RWPE2 (cell line): ENCODE measurements around the gene CRADD.

Experiments used
- ATAC-seq: fragments of 200-7000 bp; cut with Tn5 transposase; 3 replicates; pipeline ENCODE4 v1.9.1; 2021; ENCODE audit warnings: low read depth
- DNase-seq: peaks from one replicate; pipeline ENCODE4 v3.0.0-alpha.2; 2020; ENCODE audit warnings: low spot score
- H3K27ac ChIP-seq: fragments of 450-650 bp; 2 replicates; pipeline ENCODE4 v1.5.1; 2017; ENCODE audit warnings: mild to moderate bottlenecking; ENCODE audit not compliant: poor library complexity, severe bottlenecking
- H3K27me3 ChIP-seq: fragments of 250-450 bp; sonication (Bioruptor Pico); 2 replicates; pipeline ENCODE4 v1.5.1; 2021; ENCODE audit warnings: mild to moderate bottlenecking, moderate library complexity; ENCODE audit not compliant: insufficient read depth, poor library complexity, severe bottlenecking
- H3K36me3 ChIP-seq: fragments of 250-450 bp; sonication (Bioruptor Pico); 2 replicates; pipeline ENCODE4 v1.5.1; 2020; ENCODE audit warnings: low read depth, mild to moderate bottlenecking, moderate library complexity
- H3K4me1 ChIP-seq: fragments of 250-450 bp; sonication (Bioruptor Pico); 2 replicates; pipeline ENCODE4 v1.5.1; 2021; ENCODE audit warnings: mild to moderate bottlenecking, moderate library complexity; ENCODE audit not compliant: insufficient read depth, poor library complexity, severe bottlenecking
- H3K4me3 ChIP-seq: fragments of 250-450 bp; sonication (Bioruptor Pico); 2 replicates; pipeline ENCODE4 v1.5.1; 2021; ENCODE audit warnings: mild to moderate bottlenecking, moderate library complexity; ENCODE audit not compliant: severe bottlenecking
- H3K9me3 ChIP-seq: fragments of 250-450 bp; sonication (Bioruptor Pico); 2 replicates; pipeline ENCODE4 v1.5.1; 2021; ENCODE audit warnings: mild to moderate bottlenecking, moderate library complexity; ENCODE audit not compliant: severe bottlenecking
- TF ChIP-seq, protein P1 (sequence below): fragments of 450-650 bp; IDR thresholded peaks from one replicate; pipeline ENCODE4 v1.5.1; 2017; ENCODE audit warnings: mild to moderate bottlenecking, moderate library complexity; ENCODE audit not compliant: poor library complexity, severe bottlenecking

Gene CRADD

DNA sequence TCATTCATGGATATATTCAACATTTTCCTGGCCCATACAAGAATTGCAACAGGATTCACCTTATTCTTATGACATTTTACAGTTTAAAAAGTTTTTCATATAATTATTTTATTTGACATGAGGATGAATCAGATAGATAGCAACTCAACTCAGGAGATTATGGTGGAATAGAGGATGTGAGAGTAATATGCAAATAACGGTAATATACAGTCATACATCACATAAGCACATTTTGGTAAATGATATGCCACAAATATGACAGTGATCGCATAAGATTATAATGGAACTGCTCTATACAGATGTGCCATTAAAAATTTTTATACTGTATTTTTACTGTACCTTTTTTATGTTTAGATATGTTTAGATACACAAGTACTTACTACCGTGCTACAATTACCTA, 24.1 kb upstream of the CRADD start:
- no peak for DNase-seq
- ATAC-seq, result no peak

DNA sequence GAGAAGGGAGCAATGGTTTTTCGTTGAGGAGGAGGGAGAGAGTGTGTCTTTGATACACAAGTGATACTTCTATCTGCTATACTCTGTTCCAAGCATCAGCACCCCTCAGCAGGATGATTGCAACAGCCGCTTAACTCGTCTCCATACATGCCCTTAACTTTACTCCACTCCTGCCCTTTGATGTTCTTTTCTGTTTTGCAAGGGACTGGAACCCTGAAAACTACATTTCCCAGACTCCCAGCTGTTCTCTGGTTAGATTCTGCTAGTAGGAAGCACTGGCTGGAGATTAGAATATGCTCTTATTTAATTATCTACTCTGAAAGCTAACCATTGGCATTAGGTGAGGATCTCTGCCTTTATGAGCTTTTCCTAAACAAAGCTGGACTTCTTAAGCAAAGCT, 23.5 kb upstream of the CRADD start:
- Histone ChIP-seq H3K9me3 (no peaks in the 10 kb centered on the region), H3K36me3 (no peaks in the 10 kb centered on the region), H3K27ac (no peak overlapping the region), H3K4me1 (no peaks in the 10 kb centered on the region), H3K27me3 (no peaks in the 10 kb centered on the region), H3K4me3 (no peak overlapping the region)
- TF ChIP-seq, protein P1, sequence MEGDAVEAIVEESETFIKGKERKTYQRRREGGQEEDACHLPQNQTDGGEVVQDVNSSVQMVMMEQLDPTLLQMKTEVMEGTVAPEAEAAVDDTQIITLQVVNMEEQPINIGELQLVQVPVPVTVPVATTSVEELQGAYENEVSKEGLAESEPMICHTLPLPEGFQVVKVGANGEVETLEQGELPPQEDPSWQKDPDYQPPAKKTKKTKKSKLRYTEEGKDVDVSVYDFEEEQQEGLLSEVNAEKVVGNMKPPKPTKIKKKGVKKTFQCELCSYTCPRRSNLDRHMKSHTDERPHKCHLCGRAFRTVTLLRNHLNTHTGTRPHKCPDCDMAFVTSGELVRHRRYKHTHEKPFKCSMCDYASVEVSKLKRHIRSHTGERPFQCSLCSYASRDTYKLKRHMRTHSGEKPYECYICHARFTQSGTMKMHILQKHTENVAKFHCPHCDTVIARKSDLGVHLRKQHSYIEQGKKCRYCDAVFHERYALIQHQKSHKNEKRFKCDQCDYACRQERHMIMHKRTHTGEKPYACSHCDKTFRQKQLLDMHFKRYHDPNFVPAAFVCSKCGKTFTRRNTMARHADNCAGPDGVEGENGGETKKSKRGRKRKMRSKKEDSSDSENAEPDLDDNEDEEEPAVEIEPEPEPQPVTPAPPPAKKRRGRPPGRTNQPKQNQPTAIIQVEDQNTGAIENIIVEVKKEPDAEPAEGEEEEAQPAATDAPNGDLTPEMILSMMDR, result no peak
- ATAC-seq (no peak), DNase-seq (no peak)

More for the DNA sequence above, 24.1 kb upstream of the CRADD start:
- H3K27me3 ChIP-seq, result no peaks in the 10 kb centered on the region
- TF ChIP-seq, protein P1, result no peak
- no peaks in the 10 kb centered on the region for H3K4me1 ChIP-seq
- H3K27ac ChIP-seq, result no peak overlapping the region
- H3K36me3 ChIP-seq, result no peaks in the 10 kb centered on the region
- H3K9me3 ChIP-seq, result no peaks in the 10 kb centered on the region
- no peak overlapping the region for H3K4me3 ChIP-seq

DNA sequence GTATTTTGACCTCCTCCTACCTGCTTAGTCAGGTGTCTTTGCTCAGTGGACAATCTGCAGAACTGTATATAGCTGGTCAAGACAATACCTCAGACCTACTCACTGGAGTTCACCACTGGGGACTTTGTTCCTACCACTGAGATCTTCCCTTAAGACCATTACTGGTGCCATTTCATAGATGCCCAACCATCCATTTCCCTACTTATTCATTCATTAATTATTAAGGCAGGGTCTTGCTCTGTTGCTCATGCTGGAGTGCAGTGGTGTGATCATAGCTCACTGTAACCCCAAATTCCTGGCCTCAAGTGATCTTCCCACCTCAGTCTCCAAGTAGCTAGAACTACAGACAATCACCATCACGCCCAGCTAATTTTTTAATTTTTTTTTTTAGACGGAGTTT, 22.8 kb upstream of the CRADD start:
- ATAC-seq (no peak), DNase-seq (no peak)
- no peak overlapping the region for H3K27ac ChIP-seq
- H3K36me3 ChIP-seq, result no peaks in the 10 kb centered on the region
- no peaks in the 10 kb centered on the region for H3K9me3 ChIP-seq
- no peak overlapping the region for H3K4me3 ChIP-seq
- H3K4me1 ChIP-seq, result no peaks in the 10 kb centered on the region
- H3K27me3 ChIP-seq, result no peaks in the 10 kb centered on the region
- TF ChIP-seq, protein P1, result no peak

DNA sequence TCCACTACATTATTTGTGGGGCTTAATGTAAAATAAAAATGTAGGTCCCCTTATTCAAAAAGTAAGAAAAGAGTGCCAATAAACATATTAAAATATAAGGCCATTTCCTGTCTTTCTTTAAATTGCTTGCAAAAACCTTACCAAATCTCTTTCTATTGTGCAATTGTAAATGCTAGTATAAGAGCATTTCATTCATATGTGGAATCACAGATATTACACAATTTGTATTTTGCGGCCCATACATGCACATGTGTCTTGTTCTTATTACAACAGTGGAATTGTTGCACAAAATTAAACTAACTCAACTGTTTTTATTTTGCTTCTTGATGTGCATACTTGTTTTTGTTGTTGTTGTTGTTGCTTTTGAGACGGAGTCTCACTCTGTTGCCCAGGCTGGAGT, 20.1 kb upstream of the CRADD start:
- Histone ChIP-seq H3K4me1 (no peaks in the 10 kb centered on the region), H3K27ac (no peak overlapping the region), H3K27me3 (no peaks in the 10 kb centered on the region), H3K36me3 (no peaks in the 10 kb centered on the region), H3K9me3 (no peaks in the 10 kb centered on the region), H3K4me3 (no peak overlapping the region)
- ATAC-seq, result no peak
- DNase-seq, result no peak
- TF ChIP-seq, protein P1, result no peak

DNA sequence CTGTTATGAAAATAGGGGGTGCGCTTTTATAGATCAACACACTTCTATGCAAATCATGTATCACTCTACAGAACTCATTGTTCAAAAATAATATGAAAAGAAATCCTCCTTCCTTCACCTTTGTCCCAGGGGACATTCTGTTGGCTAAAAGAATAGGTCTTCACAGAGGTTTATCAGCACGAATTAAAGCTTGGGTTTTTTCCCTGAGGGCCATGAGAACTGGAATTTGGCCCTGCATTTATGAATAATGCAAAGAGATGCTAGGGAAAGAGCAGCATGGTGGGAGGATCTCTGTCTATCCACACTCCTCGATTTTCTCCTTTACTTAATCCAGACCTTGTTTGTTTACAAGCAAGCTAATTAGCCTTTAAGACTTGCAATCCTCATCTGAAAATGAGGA, 16.2 kb upstream of the CRADD start:
- DNase-seq (no peak), ATAC-seq (no peak)
- TF ChIP-seq, protein P1, result no peak
- H3K4me1 ChIP-seq, result no peaks in the 10 kb centered on the region
- H3K27me3 ChIP-seq, result no peaks in the 10 kb centered on the region
- no peak overlapping the region for H3K4me3 ChIP-seq
- no peaks in the 10 kb centered on the region for H3K36me3 ChIP-seq
- no peaks in the 10 kb centered on the region for H3K9me3 ChIP-seq
- no peak overlapping the region for H3K27ac ChIP-seq
